ENCODE results near the gene COX20. TPM values are rescaled to one million over a fixed set of nuclear protein-coding genes. Genes with fewer than 3 reads are reported as not detected.

COX20 gene
- total and polyA plus RNA-seq, 2 of the 8 experiments (the other 6 are each of a cell fraction or from before 2014, with no cell fraction given), result 17.5 to 28.8 TPM

DNA sequence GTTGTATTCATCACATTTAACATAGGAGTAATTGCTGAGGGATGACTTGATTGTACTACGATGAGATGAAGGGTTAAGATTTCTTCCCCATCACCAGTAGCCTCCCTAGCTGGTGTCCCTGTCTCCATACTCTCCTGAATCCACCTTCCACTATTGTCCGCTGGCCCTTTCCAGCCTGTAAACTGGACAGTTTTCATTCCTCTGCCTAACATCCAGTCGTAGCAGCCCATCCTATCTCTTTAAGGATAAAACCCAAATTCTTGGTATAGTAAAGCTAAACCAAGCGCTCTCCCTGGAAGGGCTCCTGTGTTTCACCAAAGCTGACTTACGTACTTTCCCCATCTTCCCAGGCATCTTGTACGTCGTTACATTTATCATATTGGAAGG, 670 bp downstream of the COX20 start:
- H2AFZ ChIP-seq (ENCODE audit: low read length), result no peak overlapping the region
- POLR2A ChIA-PET (ENCODE audit: partially characterized antibody), result interaction anchor here (0.6 to 18.5 kb wide), 20 partner anchors 11 to 376 kb away, joined by 3 to 677 read pairs (median 4); partner anchors contain the start of genes CATSPERE and HNRNPU
- H4K5ac ChIP-seq (ENCODE audit: insufficient read length, low read depth, low read length), result no peak overlapping the region
- H3K23me2 ChIP-seq (ENCODE audit: low read depth, low read length), result peaks cover 6% of the 10 kb centered on the region
- H3K14ac ChIP-seq (ENCODE audit: insufficient read length), result no peak overlapping the region
- H3K56ac ChIP-seq (replicated peaks; ENCODE audit: insufficient read length, low read depth, low read length), result peak overlapping the region; percentile 20
- peak overlapping the region; percentile 75 to 87 (median 81) for H3K4me3 ChIP-seq (ENCODE audit: extremely low read depth in 1 of 4, insufficient read depth in 2 of 4, low read depth in 3 of 4, low read length in 4 of 4)
- no peak overlapping the region for H3K4ac ChIP-seq (replicated peaks; ENCODE audit: insufficient read length, low read depth, low read length)
- peaks cover 0 to 3% (median under 1%) of the 10 kb centered on the region in 4 experiments; a peak in 4 of 7 replicates for H3K4me1 ChIP-seq (replicated peaks in 1 of 4; ENCODE audit: control insufficient read depth in 3 of 4, insufficient read depth in 4 of 4, low read length in 3 of 4)
- no peak overlapping the region for H3K23ac ChIP-seq (ENCODE audit: insufficient read length)
- H2BK5ac ChIP-seq (ENCODE audit: low read depth, low read length), result peak overlapping the region; percentile 97
- H4K20me1 ChIP-seq (replicated peaks in 1 of 2; ENCODE audit: control insufficient read depth in 1 of 2, insufficient read depth in 2 of 2, low read length in 2 of 2), result peaks cover 0 to 6% of the 10 kb centered on the region in 2 experiments
- H2BK120ac ChIP-seq (replicated peaks; ENCODE audit: low read depth, low read length), result no peak overlapping the region
- CTCF ChIA-PET (ENCODE audit: partially characterized antibody), result interaction anchor here (0.6 to 1.2 kb wide), 4 partner anchors 25 to 377 kb away, joined by 3 read pairs; no protein-coding TSS in a partner anchor
- WGBS, 2 experiments (ENCODE audit: extremely low coverage in 1 of 2, insufficient coverage in 1 of 2, insufficient read length in 1 of 2, insufficient replicate concordance in 2 of 2, low coverage in 1 of 2, low lambda C conversion rate in 2 of 2, missing lambda C conversion rate in 1 of 2), result 1% methylated on average over 7 of the region's 7 CpGs; no CpG with 5 or more reads in 1 of the 2 experiments
- DNase-seq (ENCODE audit: low read depth in 1 of 2, low spot score in 2 of 2) (no peak), FAIRE-seq (no peak)
- H3K18ac ChIP-seq (ENCODE audit: extremely low read depth, low read length), result peak overlapping the region; percentile 27; the same call in 1 of the 2 replicates
- H3K79me2 ChIP-seq (ENCODE audit: control insufficient read depth in 1 of 2, insufficient read depth in 2 of 2, low read length in 2 of 2), result peaks cover 0 to 45% of the 10 kb centered on the region in 2 experiments; a peak in 3 of 4 replicates
- H3K79me1 ChIP-seq (ENCODE audit: low read depth, low read length), result no peaks in the 10 kb centered on the region; the same call in 1 of the 2 replicates
- no peak overlapping the region for H4K91ac ChIP-seq (replicated peaks; ENCODE audit: insufficient read length, low read length)
- peaks cover 0 to 18% (median 0%) of the 10 kb centered on the region in 4 experiments; a peak in 2 of 8 replicates for H3K36me3 ChIP-seq (ENCODE audit: control insufficient read depth in 2 of 4, insufficient read depth in 4 of 4, low read length in 3 of 4)
- H2BK12ac ChIP-seq (ENCODE audit: low read depth, low read length), result no peak overlapping the region
- H2BK15ac ChIP-seq (ENCODE audit: low read length), result no peak overlapping the region; the same call in 1 of the 2 replicates
- peak overlapping the region; percentile 75 to 82 for H3K4me2 ChIP-seq (ENCODE audit: insufficient read depth in 1 of 2, low read depth in 2 of 2, low read length in 2 of 2)
- peak overlapping the region; percentile 79 to 99 (median 96) for H3K9ac ChIP-seq (replicated peaks in 1 of 4; ENCODE audit: extremely low read depth in 1 of 4, low read depth in 3 of 4, low read length in 3 of 4)
- H3K27ac ChIP-seq (ENCODE audit: low read depth, low read length), result peak overlapping the region; percentile 78
- TF ChIP-seq RBBP5 (IDR thresholded peaks at IDR 0.05; ENCODE audit: borderline replicate concordance, low read depth, low read length) (no peak), POLR2A (IDR thresholded peaks at IDR 0.05; ENCODE audit: control extremely low read depth in 1 of 2, low read depth in 2 of 2, low read length in 2 of 2) (peak in 1 of 2 experiments; percentile 59; a peak in 1 of 3 replicates), KDM4A (IDR thresholded peaks at IDR 0.05; ENCODE audit: low read depth, low read length, severe bottlenecking) (no peak), SIN3A (conservative IDR thresholded peaks at IDR 0.05 in 1 of 2, IDR thresholded peaks at IDR 0.05 in 1 of 2; ENCODE audit: low read depth in 1 of 2, low read length in 2 of 2) (peak in 1 of 2 experiments; percentile 41; a peak in 1 of 4 replicates), ASH2L (IDR thresholded peaks at IDR 0.05; ENCODE audit: low read length) (peak; percentile 7), CEBPB (IDR thresholded peaks at IDR 0.05; ENCODE audit: low read depth, low read length) (no peak), HDAC6 (IDR thresholded peaks at IDR 0.05; ENCODE audit: low read depth, low read length) (no peak), NRF1 (IDR thresholded peaks at IDR 0.05; ENCODE audit: low read depth, low read length) (no peak), TBP (IDR thresholded peaks at IDR 0.05; ENCODE audit: low read depth, low read length) (peak; percentile 11; the same call in 1 of the 2 replicates), CHD2 (IDR thresholded peaks at IDR 0.05; ENCODE audit: low read length) (no peak)
- TF ChIP-seq, protein P1, sequence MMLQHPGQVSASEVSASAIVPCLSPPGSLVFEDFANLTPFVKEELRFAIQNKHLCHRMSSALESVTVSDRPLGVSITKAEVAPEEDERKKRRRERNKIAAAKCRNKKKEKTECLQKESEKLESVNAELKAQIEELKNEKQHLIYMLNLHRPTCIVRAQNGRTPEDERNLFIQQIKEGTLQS (IDR thresholded peaks at IDR 0.05; ENCODE audit: insufficient read depth, low read depth, low read length), result no peak
- no peaks in the 10 kb centered on the region for H3K27me3 ChIP-seq (replicated peaks in 1 of 4; ENCODE audit: control insufficient read depth in 3 of 4, extremely low read depth in 1 of 4, insufficient read depth in 3 of 4, low read length in 3 of 4)
- 0 out of 2 replicates have a peak overlapping the region, but pooled peaks have one; percentile 7 for H2AK5ac ChIP-seq (ENCODE audit: low read depth, low read length)
- no peaks in the 10 kb centered on the region for H3K9me3 ChIP-seq (ENCODE audit: insufficient read depth in 2 of 2, low read depth in 1 of 2, low read length in 1 of 2)
- no peak overlapping the region for H4K8ac ChIP-seq (ENCODE audit: extremely low read depth, insufficient read depth, low read length)
- no peak overlapping the region for H2BK20ac ChIP-seq (ENCODE audit: low read length)

All from H1 (cell line).